ENCODE data around the gene DDX51.

GRCh38 chr12:132131229-132131628, 12.9 kb downstream of the DDX51 start:
- TF ChIP-seq CTCF (IDR thresholded peaks at IDR 0.05) (no peak), POLR2A (IDR thresholded peaks at IDR 0.05) (no peak)

Data from Peyer's patch (tissue), 4 donors.